B cell (primary cell): Measurements from ENCODE around the gene TRMT2A. TPM values are rescaled to one million over a fixed set of nuclear protein-coding genes. Genes with fewer than 3 reads are reported as not detected.

Source experiments
- ATAC-seq: fragments of 200-7000 bp; cut with Tn5 transposase; one replicate; pipeline ENCODE4 v1.10.0; 2021; ENCODE audit warnings: low read depth, mild to moderate bottlenecking, moderate number of reproducible peaks, moderate library complexity
- CTCF ChIA-PET: fragments of 350-600 bp; sonication (Branson Sonifier 250); formaldehyde crosslinking; loops from one replicate; lab custom pipeline; 2021; ENCODE audit warnings: antibody characterized with exemption, inconsistent platforms; lab: Charles Lee
- POLR2A ChIA-PET: fragments of 350-600 bp; sonication (Branson Sonifier 250); formaldehyde crosslinking; loops from one replicate; lab custom pipeline; 2021; ENCODE audit warnings: antibody characterized with exemption; lab: Charles Lee
- DNase-seq: peaks from one replicate; pipeline ENCODE4 v3.0.0; 2013
- H2AFZ ChIP-seq: 2 replicates; pipeline ENCODE4 v1.6.1; 2012; ENCODE audit warnings: mild to moderate bottlenecking, low read depth, low read length; ENCODE audit not compliant: insufficient read depth, poor library complexity, severe bottlenecking
- H3K27ac ChIP-seq, 2 donors: 1 replicate in 1 of 2; 2 replicates in 1 of 2; pipeline ENCODE4 v1.5.1; 2012 to 2013; ENCODE audit warnings: low read length in 2 of 2, mild to moderate bottlenecking in 2 of 2, moderate library complexity in 1 of 2
- H3K27me3 ChIP-seq, 4 experiments: fragments of 200-600 bp in 1 of 4; sonication (generic) in 1 of 4; replicated peaks in 1 of 4; 1 replicate in 2 of 4; 2 replicates in 2 of 4; pipeline versions ENCODE4 v1.6.1 to v1.7.0; 2013 to 2016; ENCODE audit warnings: low read length in 3 of 4, mild to moderate bottlenecking in 2 of 4, mixed read lengths in 1 of 4, moderate library complexity in 1 of 4; ENCODE audit not compliant: insufficient read depth in 4 of 4, control insufficient read depth in 3 of 4; ENCODE audit errors: control extremely low read depth in 1 of 4
- H3K36me3 ChIP-seq, 2 experiments: replicated peaks in 1 of 2; 1 replicate in 1 of 2; 2 replicates in 1 of 2; pipeline versions ENCODE4 v1.6.1 to v1.7.1; 2013; ENCODE audit warnings: low read length in 1 of 2; ENCODE audit not compliant: insufficient read depth in 2 of 2, control insufficient read depth in 1 of 2; ENCODE audit errors: control extremely low read depth in 1 of 2, extremely low read depth in 1 of 2
- H3K4me1 ChIP-seq, 2 donors: fragments of 200-600 bp in 1 of 2; sonication (generic) in 1 of 2; 1 replicate in 1 of 2; 2 replicates in 1 of 2; pipeline versions ENCODE4 v1.5.1 to v1.6.1; 2013 to 2017; ENCODE audit warnings: low read length in 2 of 2; ENCODE audit not compliant: control insufficient read depth in 2 of 2, insufficient read depth in 2 of 2
- H3K4me2 ChIP-seq: replicated peaks from 2 replicates; pipeline ENCODE3; 2012; ENCODE audit warnings: mild to moderate bottlenecking, low read depth, low read length; ENCODE audit not compliant: poor library complexity, severe bottlenecking
- H3K4me3 ChIP-seq, 5 experiments: fragments of 200-600 bp in 1 of 5; sonication (generic) in 1 of 5; 1 replicate in 3 of 5; 2 replicates in 2 of 5; pipeline versions ENCODE4 v1.5.1 to v1.7.0; 2011 to 2016; ENCODE audit warnings: low read length in 4 of 5, mild to moderate bottlenecking in 4 of 5, low read depth in 2 of 5, control low read depth in 1 of 5, moderate library complexity in 1 of 5; ENCODE audit not compliant: insufficient read depth in 1 of 5; ENCODE audit errors: control extremely low read depth in 1 of 5, extremely low read depth in 1 of 5
- H3K79me2 ChIP-seq: fragments of 200-600 bp; sonication (generic); one replicate; pipeline ENCODE4 v1.6.0; 2016; ENCODE audit warnings: low read length; ENCODE audit not compliant: control insufficient read depth, insufficient read depth
- H3K9ac ChIP-seq: fragments of 200-600 bp; sonication (generic); 2 replicates; pipeline ENCODE4 v1.6.1; 2017; ENCODE audit warnings: mild to moderate bottlenecking, low read length, moderate library complexity
- H3K9me3 ChIP-seq, 3 donors: one replicate each; pipeline versions ENCODE4 v1.6.1 to v1.7.1; 2013; ENCODE audit warnings: low read length in 2 of 3; ENCODE audit not compliant: control insufficient read depth in 2 of 3, insufficient read depth in 1 of 3; ENCODE audit errors: control extremely low read depth in 1 of 3
- H4K20me1 ChIP-seq: 2 replicates; pipeline ENCODE4 v1.6.0; 2012; ENCODE audit warnings: mild to moderate bottlenecking, low read length; ENCODE audit not compliant: insufficient read depth, control insufficient read depth, poor library complexity, severe bottlenecking
- H3K27ac Mint-ChIP-seq: one replicate; pipeline ENCODE4 v1.8.0; 2021; ENCODE audit warnings: mixed read lengths
- H3K27me3 Mint-ChIP-seq: one replicate; pipeline ENCODE4 v1.8.0; 2021; ENCODE audit warnings: mixed read lengths
- H3K4me1 Mint-ChIP-seq: one replicate; pipeline ENCODE4 v1.8.0; 2021; ENCODE audit warnings: mixed read lengths
- H3K4me3 Mint-ChIP-seq: one replicate; pipeline ENCODE4 v1.8.0; 2021; ENCODE audit warnings: mixed read lengths
- H3K9me3 Mint-ChIP-seq: one replicate; pipeline ENCODE4 v1.8.0; 2022; ENCODE audit warnings: mixed read lengths; ENCODE audit not compliant: insufficient read depth
- CTCF ChIP-seq: fragments of 200-600 bp; IDR thresholded peaks from one replicate; pipeline ENCODE4 v1.8.0; 2022; ENCODE audit warnings: antibody characterized with exemption, mild to moderate bottlenecking
- EZH2 ChIP-seq: IDR thresholded peaks from 2 replicates; pipeline ENCODE4 v1.6.1; 2012; ENCODE audit warnings: borderline replicate concordance, low read depth, mild to moderate bottlenecking, moderate library complexity, low read length; ENCODE audit not compliant: insufficient read depth, poor library complexity, severe bottlenecking
- WGBS: methylation state at CpG from one replicate; pipeline ENCODE4 v1.1.5; 2013; ENCODE audit warnings: missing lambda C conversion rate; ENCODE audit not compliant: insufficient coverage; 5-methylcytosine and 5-hydroxymethylcytosine counted together
- intact Hi-C: fragments of 100-400 bp; cut with micrococcal nuclease; formaldehyde crosslinking; loops from one replicate; pipeline ENCODE4 v1.10.0; 2022
- polyA plus RNA-seq: library from polyadenylated mRNA; depleted of rRNA; stranded (reverse); fragments of >200 nt; gene quantifications from 2 replicates; pipeline ENCODE4 v1.2.3, GENCODE V29; 2012
- total RNA-seq, 2 donors: library from RNA; stranded (reverse); fragments of 120-200 nt in 1 of 2; gene quantifications; 1 replicate in 1 of 2; 2 replicates in 1 of 2; pipeline versions ENCODE4 v1.2.3 to v1.2.4, GENCODE V29; 2013 to 2022

TRMT2A gene
- total and polyA plus RNA-seq, 2 donors (not counting 1 experiment from before 2014, with no cell fraction given) = 95.7 to 144 TPM

GRCh38 chr22:20124083-20124787 is 7.2 kb upstream of the TRMT2A start:
- Histone ChIP-seq H3K4me2 (no peak overlapping the region), H3K4me1 (peaks cover 0 to 8% of the 10 kb centered on the region in 2 donors), H3K27ac (no peak overlapping the region), H3K79me2 (peaks cover 50% of the 10 kb centered on the region), H3K9ac (no peak overlapping the region), H3K9me3 (no peaks in the 10 kb centered on the region), H2AFZ (no peak overlapping the region), H3K27me3 (no peaks in the 10 kb centered on the region), H3K4me3 (no peak overlapping the region), H4K20me1 (peaks cover 53% of the 10 kb centered on the region), H3K36me3 (peaks cover 0 to 47% of the 10 kb centered on the region in 2 experiments)
- intact Hi-C loops = no loop called here
- no peak overlapping the region for H3K4me3 Mint-ChIP-seq
- H3K27ac Mint-ChIP-seq = no peak overlapping the region
- H3K27me3 Mint-ChIP-seq = no peaks in the 10 kb centered on the region
- H3K9me3 Mint-ChIP-seq = no peaks in the 10 kb centered on the region
- WGBS = 93% methylated on average over 6 of the region's 11 CpGs
- ATAC-seq (no peak), DNase-seq (no peak)
- CTCF ChIA-PET = no interaction called here
- POLR2A ChIA-PET = interaction anchor here (0.7 kb wide), 1 partner anchor 1746 kb away, joined by 7 read pairs; no protein-coding TSS in a partner anchor
- TF ChIP-seq CTCF (no peak), EZH2 (no peak)
- H3K4me1 Mint-ChIP-seq = peaks cover 4% of the 10 kb centered on the region

GRCh38 chr22:20123366-20124082 is 6.5 kb upstream of the TRMT2A start:
- Histone ChIP-seq H3K27me3 (no peaks in the 10 kb centered on the region), H4K20me1 (peaks cover 60% of the 10 kb centered on the region), H2AFZ (no peak overlapping the region), H3K9ac (no peak overlapping the region), H3K4me1 (peaks cover 5 to 15% of the 10 kb centered on the region in 2 donors), H3K4me3 (no peak overlapping the region), H3K79me2 (peaks cover 57% of the 10 kb centered on the region), H3K36me3 (peaks cover 0 to 47% of the 10 kb centered on the region in 2 experiments), H3K4me2 (no peak overlapping the region), H3K9me3 (no peaks in the 10 kb centered on the region), H3K27ac (no peak overlapping the region)
- Mint-ChIP-seq H3K27ac (no peak overlapping the region), H3K9me3 (no peaks in the 10 kb centered on the region), H3K4me3 (no peak overlapping the region), H3K4me1 (peaks cover 9% of the 10 kb centered on the region), H3K27me3 (no peaks in the 10 kb centered on the region)
- no peak for TF ChIP-seq CTCF
- TF ChIP-seq EZH2 = no peak
- POLR2A ChIA-PET = interaction anchor here (0.7 kb wide), 1 partner anchor 1747 kb away, joined by 7 read pairs; no protein-coding TSS in a partner anchor
- DNase-seq (no peak), ATAC-seq (no peak)
- WGBS = 98% methylated on average over 13 of the region's 13 CpGs
- CTCF ChIA-PET = no interaction called here
- intact Hi-C loops = no loop called here
